ENCODE results near the gene SHD. TPM values are rescaled to one million over a fixed set of nuclear protein-coding genes. Genes with fewer than 3 reads are reported as not detected.
A peak's percentile ranks its signal among the peaks of the same experiment; 100 is the strongest.

Gene SHD
- total and polyA plus RNA-seq, 4 donors, result not detected

- peaks cover 0 to 6% (median 2%) of the 10 kb centered on the region in 3 donors for H3K27me3 ChIP-seq (ENCODE audit: control insufficient read depth in 3 of 3, insufficient read depth in 3 of 3, low read length in 2 of 3)
- 51 to 69% methylated on average over 13 of the region's 13 CpGs for WGBS, 2 donors
- ATAC-seq (ENCODE audit: insufficient read depth, low FRiP score) (no peak), DNase-seq (no peak)
- no peak overlapping the region for H3K9ac ChIP-seq (ENCODE audit: insufficient read depth in 1 of 2, low read length in 2 of 2)
- H3K4me1 ChIP-seq (ENCODE audit: control insufficient read depth in 5 of 5, insufficient read depth in 5 of 5, low read length in 5 of 5), result peaks cover 0 to 10% (median 2%) of the 10 kb centered on the region in 5 donors
- TF ChIP-seq, protein P1, sequence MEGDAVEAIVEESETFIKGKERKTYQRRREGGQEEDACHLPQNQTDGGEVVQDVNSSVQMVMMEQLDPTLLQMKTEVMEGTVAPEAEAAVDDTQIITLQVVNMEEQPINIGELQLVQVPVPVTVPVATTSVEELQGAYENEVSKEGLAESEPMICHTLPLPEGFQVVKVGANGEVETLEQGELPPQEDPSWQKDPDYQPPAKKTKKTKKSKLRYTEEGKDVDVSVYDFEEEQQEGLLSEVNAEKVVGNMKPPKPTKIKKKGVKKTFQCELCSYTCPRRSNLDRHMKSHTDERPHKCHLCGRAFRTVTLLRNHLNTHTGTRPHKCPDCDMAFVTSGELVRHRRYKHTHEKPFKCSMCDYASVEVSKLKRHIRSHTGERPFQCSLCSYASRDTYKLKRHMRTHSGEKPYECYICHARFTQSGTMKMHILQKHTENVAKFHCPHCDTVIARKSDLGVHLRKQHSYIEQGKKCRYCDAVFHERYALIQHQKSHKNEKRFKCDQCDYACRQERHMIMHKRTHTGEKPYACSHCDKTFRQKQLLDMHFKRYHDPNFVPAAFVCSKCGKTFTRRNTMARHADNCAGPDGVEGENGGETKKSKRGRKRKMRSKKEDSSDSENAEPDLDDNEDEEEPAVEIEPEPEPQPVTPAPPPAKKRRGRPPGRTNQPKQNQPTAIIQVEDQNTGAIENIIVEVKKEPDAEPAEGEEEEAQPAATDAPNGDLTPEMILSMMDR (IDR thresholded peaks at IDR 0.05; ENCODE audit: control extremely low read depth, extremely low read depth), result no peak
- no peaks in the 10 kb centered on the region for H3K36me3 ChIP-seq (ENCODE audit: control insufficient read depth in 4 of 4, insufficient read depth in 4 of 4, low read length in 4 of 4)
- H3K9me3 ChIP-seq (ENCODE audit: control insufficient read depth in 4 of 4, insufficient read depth in 3 of 4, low read length in 3 of 4), result no peaks in the 10 kb centered on the region
- no peak overlapping the region for H3K27ac ChIP-seq (ENCODE audit: low read depth in 1 of 2, low read length in 1 of 2)
- H3K4me3 ChIP-seq, result no peak overlapping the region
These were observed 47.3 kb downstream of the SHD start for GRCh38 chr19:4326215-4326836.

GRCh38 chr19:4326837-4327251 lies 47.8 kb downstream of the SHD start:
- DNase-seq (no peak), ATAC-seq (ENCODE audit: insufficient read depth, low FRiP score) (no peak)
- H3K27ac ChIP-seq (ENCODE audit: low read depth in 1 of 2, low read length in 1 of 2), result no peak overlapping the region
- peaks cover 0 to 10% (median 2%) of the 10 kb centered on the region in 5 donors for H3K4me1 ChIP-seq (ENCODE audit: control insufficient read depth in 5 of 5, insufficient read depth in 5 of 5, low read length in 5 of 5)
- H3K9me3 ChIP-seq (ENCODE audit: control insufficient read depth in 4 of 4, insufficient read depth in 3 of 4, low read length in 3 of 4), result no peaks in the 10 kb centered on the region
- H3K4me3 ChIP-seq, result no peak overlapping the region
- WGBS, 2 donors, result 9 to 26% methylated on average over 33 of the region's 33 CpGs
- TF ChIP-seq, protein P1 (IDR thresholded peaks at IDR 0.05; ENCODE audit: control extremely low read depth, extremely low read depth), result no peak
- H3K9ac ChIP-seq (ENCODE audit: insufficient read depth in 1 of 2, low read length in 2 of 2), result no peak overlapping the region
- peaks cover 0 to 6% (median 2%) of the 10 kb centered on the region in 3 donors for H3K27me3 ChIP-seq (ENCODE audit: control insufficient read depth in 3 of 3, insufficient read depth in 3 of 3, low read length in 2 of 3)
- H3K36me3 ChIP-seq (ENCODE audit: control insufficient read depth in 4 of 4, insufficient read depth in 4 of 4, low read length in 4 of 4), result no peaks in the 10 kb centered on the region

- Histone ChIP-seq H3K4me1 (ENCODE audit: control insufficient read depth in 5 of 5, insufficient read depth in 5 of 5, low read length in 5 of 5) (peaks cover 0 to 10% (median 2%) of the 10 kb centered on the region in 5 donors), H3K9me3 (ENCODE audit: control insufficient read depth in 4 of 4, insufficient read depth in 3 of 4, low read length in 3 of 4) (no peaks in the 10 kb centered on the region), H3K4me3 (no peak overlapping the region), H3K27me3 (ENCODE audit: control insufficient read depth in 3 of 3, insufficient read depth in 3 of 3, low read length in 2 of 3) (peaks cover 0 to 6% (median 2%) of the 10 kb centered on the region in 3 donors), H3K36me3 (ENCODE audit: control insufficient read depth in 4 of 4, insufficient read depth in 4 of 4, low read length in 4 of 4) (no peaks in the 10 kb centered on the region), H3K27ac (ENCODE audit: low read depth in 1 of 2, low read length in 1 of 2) (no peak overlapping the region), H3K9ac (ENCODE audit: insufficient read depth in 1 of 2, low read length in 2 of 2) (no peak overlapping the region)
- TF ChIP-seq, protein P1 (IDR thresholded peaks at IDR 0.05; ENCODE audit: control extremely low read depth, extremely low read depth), result no peak
- DNase-seq (peak; percentile 49 to 63 (median 59)), ATAC-seq (ENCODE audit: insufficient read depth, low FRiP score) (peak; percentile 61)
- WGBS, 2 donors, result 5 to 9% methylated on average over 30 of the region's 30 CpGs
These were observed 48.3 kb downstream of the SHD start for GRCh38 chr19:4327252-4327876.
